K562 (cell line): ENCODE measurements around the gene PTPMT1. TPM values are rescaled to one million over a fixed set of nuclear protein-coding genes. Genes with fewer than 3 reads are reported as not detected.
A peak's percentile ranks its signal among the peaks of the same experiment; 100 is the strongest.

Experiments used
- ARNT ChIP-seq, 2 experiments: fragments of 450-650 bp; IDR thresholded peaks; 2 replicates each; pipeline ENCODE4 v1.6.1; 2016; ENCODE audit warnings: mild to moderate bottlenecking in 1 of 2
- BDP1 ChIP-seq: IDR thresholded peaks from 3 replicates; pipeline ENCODE4 v1.6.1; 2011; ENCODE audit not compliant: insufficient read length, insufficient read depth
- BHLHE40 ChIP-seq: IDR thresholded peaks from 2 replicates; pipeline ENCODE4 v1.6.1; 2011; ENCODE audit warnings: low read length, improper control_type of control experiment
- CBX5 ChIP-seq: IDR thresholded peaks from 2 replicates; pipeline ENCODE4 v1.6.1; 2014; ENCODE audit warnings: low read depth, borderline replicate concordance
- CHD4 ChIP-seq: fragments of 200-600 bp; sonication (generic); IDR thresholded peaks from 3 replicates; pipeline ENCODE4 v1.6.1; 2012; ENCODE audit warnings: low read depth, mild to moderate bottlenecking, mixed read lengths, low read length, inconsistent platforms; ENCODE audit not compliant: insufficient read depth, insufficient replicate concordance, poor library complexity, severe bottlenecking
- ERF ChIP-seq: fragments of 450-650 bp; formaldehyde crosslinking; IDR thresholded peaks from 2 replicates; pipeline ENCODE4 v1.4.0; 2020; ENCODE audit warnings: mild to moderate bottlenecking, mixed read lengths
- MEF2A ChIP-seq: IDR thresholded peaks from 2 replicates; pipeline ENCODE4 v1.6.1; 2011; ENCODE audit warnings: low read depth, mild to moderate bottlenecking, low read length, moderate library complexity; ENCODE audit not compliant: control insufficient read depth
- MEIS2 ChIP-seq: fragments of 450-650 bp; IDR thresholded peaks from 2 replicates; pipeline ENCODE4 v1.6.1; 2014; ENCODE audit warnings: mild to moderate bottlenecking; ENCODE audit not compliant: partially characterized antibody
- NCOR1 ChIP-seq: fragments of 450-650 bp; IDR thresholded peaks from 2 replicates; pipeline ENCODE4 v1.6.1; 2016; ENCODE audit warnings: mild to moderate bottlenecking, moderate library complexity
- NEUROD1 ChIP-seq: fragments of 150-350 bp; IDR thresholded peaks from 2 replicates; pipeline ENCODE4 v1.6.1; 2014; ENCODE audit warnings: borderline replicate concordance, low read length, low read depth; ENCODE audit not compliant: partially characterized antibody
- NFE2 ChIP-seq: IDR thresholded peaks from 2 replicates; pipeline ENCODE4 v1.6.1; 2014; ENCODE audit warnings: antibody characterized with exemption, low read depth
- RBBP5 ChIP-seq: fragments of 200-600 bp; sonication (generic); IDR thresholded peaks from 2 replicates; pipeline ENCODE4 v1.6.1; 2012; ENCODE audit warnings: borderline replicate concordance, mild to moderate bottlenecking, low read length, control low read depth, inconsistent platforms; ENCODE audit not compliant: insufficient read depth, poor library complexity, severe bottlenecking
- SMAD4 ChIP-seq: fragments of 250-450 bp; sonication (Bioruptor Pico); conservative IDR thresholded peaks from 2 replicates; pipeline ENCODE4 v1.8.0; 2021; ENCODE audit warnings: inconsistent platforms, mild to moderate bottlenecking, moderate library complexity
- STAG1 ChIP-seq: sonication (generic); formaldehyde crosslinking; IDR thresholded peaks from 2 replicates; pipeline ENCODE4 v1.5.0; 2020; ENCODE audit warnings: missing genetic modification reagents, borderline replicate concordance
- TEAD2 ChIP-seq: fragments of 450-650 bp; IDR thresholded peaks from 2 replicates; pipeline ENCODE4 v1.6.1; 2016; ENCODE audit warnings: missing genetic modification characterization, control low read depth, missing compliant biosample characterization
- TEAD4 ChIP-seq, 2 experiments: sonication (generic) in 1 of 2; formaldehyde crosslinking in 1 of 2; IDR thresholded peaks; 2 replicates each; pipeline versions ENCODE4 v1.6.1 to v1.8.0; 2012 to 2022; ENCODE audit warnings: borderline replicate concordance in 1 of 2, inconsistent platforms in 1 of 2, low read length in 1 of 2, mild to moderate bottlenecking in 1 of 2, missing genetic modification reagents in 1 of 2
- ZNF134 ChIP-seq: fragments of 250-450 bp; sonication (Bioruptor Pico); conservative IDR thresholded peaks from 2 replicates; pipeline ENCODE4 v1.4.0; 2020
- ZNF583 ChIP-seq: fragments of 250-450 bp; sonication (Bioruptor Pico); IDR thresholded peaks from 2 replicates; pipeline ENCODE4 v1.4.0; 2020
- ZNF639 ChIP-seq, 2 experiments: fragments of 200-800 bp in 1 of 2; sonication (Bioruptor generic) in 1 of 2; sonication (generic) in 1 of 2; formaldehyde crosslinking in 1 of 2; IDR thresholded peaks in 1 of 2; conservative IDR thresholded peaks in 1 of 2; 2 replicates each; pipeline versions ENCODE4 v1.5.0 to v1.6.1; 2016 to 2020; ENCODE audit warnings: missing compliant biosample characterization in 1 of 2, missing genetic modification characterization in 1 of 2, missing genetic modification reagents in 1 of 2
- ZNF717 ChIP-seq: fragments of 250-450 bp; sonication (Bioruptor Pico); IDR thresholded peaks from 2 replicates; pipeline ENCODE4 v1.5.0; 2021
- polyA plus RNA-seq, 8 experiments: library from polyadenylated mRNA; depleted of rRNA in 4 of 8; stranded (reverse) in 5 of 8; unstranded in 3 of 8; fragments of >200 nt; fragmentation: Nextera tagmentation in 2 of 8; fragmentation: Illumina TruSeq in 1 of 8; extraction: Ambion mirVana in 2 of 8; extraction: Trizol in 1 of 8; gene quantifications; 2 replicates each; pipeline versions ENCODE4 v1.2.1 to v1.2.3, GENCODE V29; 2011 to 2014; ENCODE audit warnings: inconsistent platforms in 1 of 8, missing spikeins in 1 of 8
- total RNA-seq, 7 experiments: library from RNA; depleted of rRNA in 6 of 7; stranded (reverse); fragments of >200 nt in 6 of 7; fragmentation: Illumina TruSeq in 2 of 7; extraction: Trizol in 2 of 7; gene quantifications; 2 replicates each; pipeline versions ENCODE4 v1.2.1 to v1.2.3, GENCODE V29; 2011 to 2021; ENCODE audit warnings: low replicate concordance in 1 of 7

PTPMT1 gene
- total and polyA plus RNA-seq, 9 of the 15 experiments (the other 6 are each of a cell fraction or from before 2014, with no cell fraction given) = 10.4 to 140 (median 67.2) TPM

- no peak for TF ChIP-seq NEUROD1
- TF ChIP-seq MEF2A = no peak
- TF ChIP-seq ARNT (IDR thresholded peaks at IDR 0.05) = 0 out of 4 replicates have a peak, but pooled peaks of 1 of the 2 experiments have one; percentile 31
- no peak for TF ChIP-seq ZNF134 (CRISPR knock-in tag)
- 0 out of 2 replicates have a peak, but pooled peaks have one; percentile 8 for TF ChIP-seq NCOR1
- TF ChIP-seq BHLHE40 = no peak; the same call in 1 of the 2 replicates
- TF ChIP-seq ZNF717 = no peak
- TF ChIP-seq ZNF583 (CRISPR knock-in tag) = no peak
- TF ChIP-seq CHD4 = no peak
- TF ChIP-seq ZNF639 (CRISPR knock-in tag; conservative IDR thresholded peaks at IDR 0.05 in 1 of 2, IDR thresholded peaks at IDR 0.05 in 1 of 2) = no peak
- no peak for TF ChIP-seq TEAD2
- TF ChIP-seq CBX5 = no peak
- no peak for TF ChIP-seq BDP1
- no peak for TF ChIP-seq ERF
- TF ChIP-seq RBBP5 = no peak
- peak; percentile 34 for TF ChIP-seq MEIS2
- TF ChIP-seq SMAD4 (CRISPR knock-in tag) = no peak
- 0 out of 2 replicates have a peak, but pooled peaks have one; percentile 10 for TF ChIP-seq TEAD4 (IDR thresholded peaks at IDR 0.05; ENCODE audit: low read length)
- TF ChIP-seq TEAD4 (CRISPR knock-in tag; IDR thresholded peaks at IDR 0.05; ENCODE audit: borderline replicate concordance) = no peak
- no peak for TF ChIP-seq NFE2
- no peak for TF ChIP-seq STAG1 (CRISPR knock-in tag)
Measured at GRCh38 chr11:47523490-47524225, 41.7 kb upstream of the PTPMT1 start (continued).
